CD4-positive, alpha-beta T cell (primary cell): ENCODE measurements around the gene KPNA1. TPM values are rescaled to one million over a fixed set of nuclear protein-coding genes. Genes with fewer than 3 reads are reported as not detected.
"Not testable (repeated sequence)": the region's sequence is repeated elsewhere in the genome, so short reads cannot be mapped to it uniquely, and the experiment has no call there.

ENCODE experiments used
- ATAC-seq: fragments of 200-7000 bp; cut with Tn5 transposase; one replicate; pipeline ENCODE4 v1.10.0; 2022; ENCODE audit warnings: mild to moderate bottlenecking; ENCODE audit not compliant: poor library complexity
- CTCF ChIA-PET: fragments of 350-600 bp; sonication (Branson Sonifier 250); formaldehyde crosslinking; loops from one replicate; lab custom pipeline; 2021; ENCODE audit warnings: antibody characterized with exemption, inconsistent platforms; lab: Charles Lee
- POLR2A ChIA-PET: fragments of 350-600 bp; sonication (Branson Sonifier 250); formaldehyde crosslinking; loops from one replicate; lab custom pipeline; 2021; ENCODE audit warnings: antibody characterized with exemption, inconsistent platforms; lab: Charles Lee
- DNase-seq, 14 experiments: peaks; one replicate each; pipeline ENCODE4 v3.0.0-alpha.2; 2013 to 2020; ENCODE audit warnings: mixed read lengths in 2 of 14
- H3K27ac ChIP-seq, 2 donors: one replicate each; pipeline versions ENCODE4 v1.5.1 to v1.7.0; 2013; ENCODE audit warnings: low read length in 2 of 2, low read depth in 1 of 2, mild to moderate bottlenecking in 1 of 2
- H3K27me3 ChIP-seq, 2 experiments: 1 replicate in 1 of 2; 2 replicates in 1 of 2; pipeline versions ENCODE4 v1.6.1 to v1.7.0; 2013; ENCODE audit warnings: low read length in 2 of 2, control low read depth in 1 of 2, mild to moderate bottlenecking in 1 of 2, moderate library complexity in 1 of 2; ENCODE audit not compliant: insufficient read depth in 2 of 2, control insufficient read depth in 1 of 2
- H3K36me3 ChIP-seq: one replicate; pipeline ENCODE4 v1.6.1; 2013; ENCODE audit warnings: low read length, control low read depth; ENCODE audit not compliant: insufficient read depth
- H3K4me1 ChIP-seq: one replicate; pipeline ENCODE4 v1.6.1; 2013; ENCODE audit warnings: low read length, control low read depth; ENCODE audit not compliant: insufficient read depth
- H3K4me3 ChIP-seq: one replicate; pipeline ENCODE4 v1.5.1; 2013; ENCODE audit warnings: mild to moderate bottlenecking, low read length, moderate library complexity
- H3K9me3 ChIP-seq, 2 experiments: 1 replicate in 1 of 2; 2 replicates in 1 of 2; pipeline versions ENCODE4 v1.6.1 to v1.7.0; 2013; ENCODE audit warnings: low read length in 2 of 2, mild to moderate bottlenecking in 2 of 2, control low read depth in 1 of 2, moderate library complexity in 1 of 2; ENCODE audit not compliant: control insufficient read depth in 1 of 2, insufficient read depth in 1 of 2
- H3K27ac Mint-ChIP-seq: one replicate; pipeline ENCODE4 v1.8.0; 2020; ENCODE audit warnings: mixed read lengths
- H3K27me3 Mint-ChIP-seq: one replicate; pipeline ENCODE4 v1.8.0; 2021; ENCODE audit warnings: mixed read lengths
- H3K36me3 Mint-ChIP-seq: one replicate; pipeline ENCODE4 v1.8.0; 2021; ENCODE audit warnings: low read depth, mixed read lengths
- H3K4me1 Mint-ChIP-seq: one replicate; pipeline ENCODE4 v1.8.0; 2021; ENCODE audit warnings: low read depth, mixed read lengths
- H3K4me3 Mint-ChIP-seq: one replicate; pipeline ENCODE4 v1.8.0; 2020; ENCODE audit warnings: mild to moderate bottlenecking, mixed read lengths
- H3K9me3 Mint-ChIP-seq: one replicate; pipeline ENCODE4 v1.8.0; 2020; ENCODE audit warnings: mixed read lengths
- CTCF ChIP-seq: fragments of 200-600 bp; IDR thresholded peaks from one replicate; pipeline ENCODE4 v1.8.0; 2022; ENCODE audit warnings: antibody characterized with exemption, mild to moderate bottlenecking
- intact Hi-C, 2 experiments: fragments of 100-400 bp; cut with DNase I in 1 of 2; cut with micrococcal nuclease in 1 of 2; formaldehyde crosslinking; loops; one replicate each; pipeline versions ENCODE4 v1.15.1 to v1.9.0; 2023 to 2025; cut with DNase I, micrococcal nuclease
- total RNA-seq, 174 experiments: library from RNA in 2 of 174; stranded (reverse) in 2 of 174; gene quantifications; one replicate each; pipeline ENCODE4 v1.2.3 and lab custom pipeline; 2021 to 2026

KPNA1 gene
- total RNA-seq, 2 experiments from 2014 or later: 46.2 to 49.8 TPM

- intact Hi-C loops, H3K4me3 Mint-ChIP-seq, H3K9me3 ChIP-seq, H3K27me3 ChIP-seq, POLR2A ChIA-PET, H3K27ac Mint-ChIP-seq, H3K27me3 Mint-ChIP-seq, CTCF ChIA-PET, H3K4me1 ChIP-seq, H3K27ac ChIP-seq, H3K9me3 Mint-ChIP-seq, H3K4me3 ChIP-seq, H3K4me1 Mint-ChIP-seq, DNase-seq, ATAC-seq: not testable (repeated sequence)
- peaks cover 100% of the 10 kb centered on the region for H3K36me3 Mint-ChIP-seq
- peaks cover 56% of the 10 kb centered on the region for H3K36me3 ChIP-seq
These were observed 70.8 kb downstream of the KPNA1 start for GRCh38 chr3:122443762-122444490.

GRCh38 chr3:122443090-122443489, 71.6 kb downstream of the KPNA1 start:
- ChIA-PET CTCF (interaction anchor here (1.7 kb wide), 1 partner anchor 10 kb away, joined by 4 read pairs; no protein-coding TSS in a partner anchor), POLR2A (no interaction called here)
- Mint-ChIP-seq H3K36me3 (peaks cover 100% of the 10 kb centered on the region), H3K9me3 (peaks cover 2% of the 10 kb centered on the region), H3K4me3 (no peak overlapping the region), H3K4me1 (peaks cover 5% of the 10 kb centered on the region), H3K27me3 (no peaks in the 10 kb centered on the region), H3K27ac (no peak overlapping the region)
- Histone ChIP-seq H3K9me3 (no peaks in the 10 kb centered on the region), H3K27me3 (no peaks in the 10 kb centered on the region), H3K36me3 (peaks cover 52% of the 10 kb centered on the region), H3K4me3 (no peak overlapping the region), H3K27ac (no peak overlapping the region), H3K4me1 (no peaks in the 10 kb centered on the region)
- DNase-seq (no peak), ATAC-seq (no peak)
- no peak for TF ChIP-seq CTCF
- intact Hi-C loops: no loop called here

- no peak overlapping the region for H3K4me3 ChIP-seq
- no peaks in the 10 kb centered on the region for H3K27me3 ChIP-seq
- DNase-seq (no peak), ATAC-seq (no peak)
- peaks cover 76% of the 10 kb centered on the region for H3K36me3 ChIP-seq
- Mint-ChIP-seq H3K9me3 (peaks cover 5% of the 10 kb centered on the region), H3K27me3 (no peaks in the 10 kb centered on the region), H3K36me3 (peaks cover 94% of the 10 kb centered on the region), H3K4me3 (no peak overlapping the region), H3K27ac (no peak overlapping the region), H3K4me1 (no peaks in the 10 kb centered on the region)
- H3K27ac ChIP-seq: no peak overlapping the region
- no peak for TF ChIP-seq CTCF
- POLR2A ChIA-PET: interaction anchor here (1.5 kb wide), 1 partner anchor 20 kb away, joined by 4 read pairs; the partner anchor contains the start of gene WDR5B
- no peaks in the 10 kb centered on the region for H3K4me1 ChIP-seq
- intact Hi-C loops: no loop called here
- CTCF ChIA-PET: interaction anchor here (0.7 kb wide), 1 partner anchor 349 kb away, joined by 3 read pairs; no protein-coding TSS in a partner anchor
- peaks cover 7 to 14% of the 10 kb centered on the region in 2 experiments for H3K9me3 ChIP-seq
These were observed 78.8 kb downstream of the KPNA1 start for GRCh38 chr3:122435950-122436349.
